ACC112 (cell line): Measurements from ENCODE around the gene UTRN.

Experiments used
- H2AFZ ChIP-seq: fragments of 200-600 bp; sonication (generic); one replicate; pipeline ENCODE4 v1.6.0; 2017; ENCODE audit warnings: antibody characterized with exemption, low read length; ENCODE audit not compliant: unreplicated experiment
- H3K27ac ChIP-seq: fragments of 200-600 bp; sonication (generic); 2 replicates; pipeline ENCODE4 v1.5.1; 2014; ENCODE audit warnings: low read depth, mild to moderate bottlenecking, antibody characterized with exemption, low read length, moderate library complexity
- H3K27me3 ChIP-seq: fragments of 200-600 bp; sonication (generic); 2 replicates; pipeline ENCODE4 v1.6.1; 2014; ENCODE audit warnings: mild to moderate bottlenecking, antibody characterized with exemption, low read length, moderate library complexity, mixed read lengths; ENCODE audit not compliant: insufficient read depth
- H3K36me3 ChIP-seq: fragments of 200-600 bp; sonication (generic); 2 replicates; pipeline ENCODE4 v1.6.1; 2016; ENCODE audit warnings: mild to moderate bottlenecking, antibody characterized with exemption, low read length, moderate library complexity, mixed read lengths; ENCODE audit not compliant: insufficient read depth
- H3K4me1 ChIP-seq: fragments of 200-600 bp; sonication (generic); one replicate; pipeline ENCODE4 v1.6.1; 2016; ENCODE audit warnings: low read length, mixed read lengths; ENCODE audit not compliant: insufficient read depth, unreplicated experiment, control insufficient read depth
- H3K4me3 ChIP-seq: fragments of 200-600 bp; sonication (generic); 2 replicates; pipeline ENCODE4 v1.5.1; 2014; ENCODE audit warnings: mild to moderate bottlenecking, low read depth, low read length
- H3K79me2 ChIP-seq: fragments of 200-600 bp; sonication (generic); one replicate; pipeline ENCODE4 v1.6.0; 2016; ENCODE audit warnings: low read length; ENCODE audit not compliant: control insufficient read depth, unreplicated experiment, insufficient read depth

Gene UTRN

GRCh38 chr6:144325232-144325631 lies 40.1 kb downstream of the UTRN start:
- Histone ChIP-seq H3K27ac (no peak overlapping the region), H3K79me2 (peaks cover 34% of the 10 kb centered on the region), H3K36me3 (no peaks in the 10 kb centered on the region), H2AFZ (no peak overlapping the region), H3K27me3 (no peaks in the 10 kb centered on the region), H3K4me3 (no peak overlapping the region), H3K4me1 (peaks cover 19% of the 10 kb centered on the region)

DNA sequence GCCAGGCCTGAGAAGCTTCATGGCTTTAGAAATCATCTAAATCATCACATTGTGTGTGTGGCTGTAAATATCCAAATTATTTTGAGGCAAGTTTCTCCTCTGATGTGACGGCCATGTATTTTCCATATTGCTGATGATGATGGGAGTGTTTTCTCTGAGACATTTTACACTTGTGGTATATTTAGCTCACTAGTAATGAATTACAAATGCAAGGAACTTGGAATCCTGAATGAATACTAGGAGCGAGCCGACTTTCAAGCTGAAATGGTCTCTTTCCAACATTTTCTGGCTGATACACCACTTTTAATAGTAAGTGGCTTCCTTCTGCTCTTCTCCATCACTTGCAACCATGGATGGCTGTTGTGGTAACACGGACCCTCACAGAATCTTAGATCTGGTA lies 41.3 kb downstream of the UTRN start:
- Histone ChIP-seq H3K79me2 (peaks cover 36% of the 10 kb centered on the region), H3K27ac (no peak overlapping the region), H3K27me3 (no peaks in the 10 kb centered on the region), H3K36me3 (no peaks in the 10 kb centered on the region), H2AFZ (no peak overlapping the region), H3K4me3 (no peak overlapping the region), H3K4me1 (peaks cover 12% of the 10 kb centered on the region)

DNA sequence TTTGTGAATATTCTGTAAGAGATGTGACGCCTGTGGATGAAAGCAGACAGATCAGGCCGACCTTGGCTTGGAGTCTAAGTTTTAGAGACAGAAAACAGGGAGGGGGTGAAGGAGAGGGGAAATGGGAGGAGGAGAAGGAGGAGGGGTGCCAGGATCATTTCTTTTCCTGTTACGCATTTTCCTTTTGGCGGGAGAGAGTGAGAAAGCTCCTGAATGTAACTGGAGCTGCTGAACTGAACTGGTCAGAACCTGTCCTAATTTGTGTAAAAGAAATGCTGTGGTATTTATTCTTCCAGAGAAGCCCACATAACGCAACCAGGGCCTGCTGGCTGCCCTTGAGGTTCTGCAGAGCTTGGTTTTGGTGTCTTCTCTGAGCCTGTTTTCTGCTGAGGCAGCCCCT lies 41.9 kb downstream of the UTRN start:
- Histone ChIP-seq H3K4me3 (no peak overlapping the region), H3K36me3 (no peaks in the 10 kb centered on the region), H3K79me2 (peaks cover 38% of the 10 kb centered on the region), H3K27ac (no peak overlapping the region), H2AFZ (no peak overlapping the region), H3K27me3 (no peaks in the 10 kb centered on the region), H3K4me1 (peaks cover 8% of the 10 kb centered on the region)

DNA sequence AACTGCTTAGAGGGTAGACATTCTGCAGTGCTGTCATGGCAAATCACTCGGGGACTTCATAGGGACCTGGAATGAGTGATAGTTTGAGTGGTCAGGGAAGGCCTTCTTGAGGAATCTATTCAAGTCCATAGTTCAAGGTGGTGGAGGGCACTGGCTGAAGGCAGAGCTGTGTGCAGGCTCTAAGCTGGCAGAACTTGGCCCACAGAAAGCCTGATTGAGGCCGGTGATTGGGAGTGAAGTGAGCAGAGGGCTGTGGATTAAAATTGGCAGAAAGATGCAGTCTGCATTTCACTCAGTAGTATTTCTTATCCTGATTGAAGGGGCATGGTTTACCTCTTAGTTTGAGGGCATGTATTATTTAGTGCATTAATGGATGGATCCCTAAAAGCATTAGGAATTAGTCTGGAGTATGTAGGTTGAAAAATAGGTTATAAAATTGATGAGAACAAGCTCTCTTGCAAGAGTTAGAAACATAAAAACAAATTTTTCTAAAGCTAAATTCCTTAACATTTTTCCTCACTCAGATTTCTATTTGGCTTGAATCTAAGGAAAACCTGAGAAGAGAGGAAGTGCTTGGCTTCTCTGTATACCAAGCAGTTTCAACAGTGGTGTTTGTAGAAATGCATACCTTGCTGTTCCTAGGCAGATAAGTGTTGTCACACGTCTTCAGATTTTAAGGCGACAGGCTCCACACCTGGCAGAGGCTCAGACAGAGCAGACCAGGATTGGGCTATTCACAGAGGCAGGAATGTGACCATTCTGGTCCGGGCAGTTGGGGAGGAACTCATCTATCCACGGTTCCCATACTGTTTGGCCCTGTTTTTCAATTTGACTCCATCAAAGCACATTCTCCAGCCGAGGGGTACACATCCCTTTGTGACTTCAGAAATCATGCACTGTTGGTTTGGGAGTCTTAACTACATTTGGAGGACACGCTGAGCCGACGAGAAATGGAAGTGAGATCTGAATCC lies 45.2 kb downstream of the UTRN start:
- H3K27ac ChIP-seq = no peak overlapping the region
- H3K79me2 ChIP-seq = peaks cover 36% of the 10 kb centered on the region
- no peak overlapping the region for H3K4me3 ChIP-seq
- H3K36me3 ChIP-seq = no peaks in the 10 kb centered on the region
- H2AFZ ChIP-seq = no peak overlapping the region
- H3K27me3 ChIP-seq = no peaks in the 10 kb centered on the region
- peaks cover under 1% of the 10 kb centered on the region for H3K4me1 ChIP-seq

GRCh38 chr6:144331491-144331969 lies 46.4 kb downstream of the UTRN start:
- Histone ChIP-seq H3K4me3 (no peak overlapping the region), H3K27ac (no peak overlapping the region), H3K79me2 (peaks cover 44% of the 10 kb centered on the region)

DNA sequence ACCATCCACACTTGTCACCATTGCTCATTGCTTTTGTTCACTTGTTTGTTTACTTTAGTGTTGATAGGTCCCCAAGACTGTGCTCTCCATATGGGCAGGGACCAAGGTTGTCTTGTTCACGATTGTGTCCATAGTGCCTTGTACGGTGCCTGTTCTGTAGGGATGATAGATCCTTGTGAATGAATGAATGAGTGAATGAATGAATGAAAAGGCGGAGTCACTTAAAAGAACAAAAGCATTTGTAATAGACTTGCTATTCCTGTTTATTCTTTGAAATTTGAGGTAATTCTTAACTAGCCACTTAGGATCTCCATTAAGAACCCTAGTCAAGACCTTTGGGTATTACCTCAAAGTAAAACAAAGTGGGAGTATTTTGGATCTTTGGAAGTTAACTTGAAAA lies 47.0 kb downstream of the UTRN start:
- H3K4me1 ChIP-seq = peaks cover 10% of the 10 kb centered on the region
- peaks cover 49% of the 10 kb centered on the region for H3K79me2 ChIP-seq
- no peaks in the 10 kb centered on the region for H3K36me3 ChIP-seq
- H2AFZ ChIP-seq = no peak overlapping the region
- H3K4me3 ChIP-seq = no peak overlapping the region
- H3K27me3 ChIP-seq = no peaks in the 10 kb centered on the region
- H3K27ac ChIP-seq = no peak overlapping the region

More at GRCh38 chr6:144331491-144331969, 46.4 kb downstream of the UTRN start:
- Histone ChIP-seq H3K36me3 (no peaks in the 10 kb centered on the region), H3K4me1 (peaks cover 5% of the 10 kb centered on the region), H3K27me3 (no peaks in the 10 kb centered on the region), H2AFZ (no peak overlapping the region)

- H3K27ac ChIP-seq = no peak overlapping the region
Observed at GRCh38 chr6:144334150-144334708, 49.1 kb downstream of the UTRN start.

More at GRCh38 chr6:144334150-144334708, 49.1 kb downstream of the UTRN start:
- Histone ChIP-seq H3K36me3 (no peaks in the 10 kb centered on the region), H3K4me1 (peaks cover 16% of the 10 kb centered on the region), H3K4me3 (no peak overlapping the region), H3K27me3 (no peaks in the 10 kb centered on the region), H2AFZ (no peak overlapping the region), H3K79me2 (peaks cover 59% of the 10 kb centered on the region)
